ENCODE measurements around the gene SATB1. TPM values are rescaled to one million over a fixed set of nuclear protein-coding genes. Genes with fewer than 3 reads are reported as not detected.

SATB1 gene
- total and polyA plus RNA-seq, 2 donors (not counting 1 experiment from before 2014, with no cell fraction given), result 17.2 to 18.7 TPM

- no peaks in the 10 kb centered on the region for H3K4me1 ChIP-seq (ENCODE audit: control insufficient read depth, extremely low read depth, insufficient read depth, low read length)
- no peak overlapping the region for H3K4me3 ChIP-seq (replicated peaks in 1 of 4; ENCODE audit: control extremely low read depth in 1 of 4, insufficient read depth in 1 of 4, low read depth in 3 of 4, low read length in 4 of 4)
- no peak for DNase-seq (ENCODE audit: low read depth in 2 of 2)
- H4K20me1 ChIP-seq (ENCODE audit: control insufficient read depth, extremely low read depth, insufficient read depth, low read length), result no peaks in the 10 kb centered on the region
- no peak overlapping the region for H3K4me2 ChIP-seq (ENCODE audit: extremely low read depth, insufficient read depth, low read length)
- no peaks in the 10 kb centered on the region for H3K27me3 ChIP-seq (ENCODE audit: control insufficient read depth, insufficient read depth, low read length)
- no peak overlapping the region for H3K9ac ChIP-seq (ENCODE audit: insufficient read depth, low read length)
- H3K27ac ChIP-seq (ENCODE audit: insufficient read depth, low read length), result no peak overlapping the region
- no peaks in the 10 kb centered on the region for H3K79me2 ChIP-seq (ENCODE audit: control insufficient read depth, insufficient read depth, low read length)
- H3K9me3 ChIP-seq (ENCODE audit: control insufficient read depth, insufficient read depth, low read depth, low read length), result no peaks in the 10 kb centered on the region
- no peaks in the 10 kb centered on the region for H3K36me3 ChIP-seq (ENCODE audit: control insufficient read depth, insufficient read depth, low read length)
- TF ChIP-seq EZH2 (IDR thresholded peaks at IDR 0.05; ENCODE audit: low read length, missing control alignments) (no peak), CTCF (conservative IDR thresholded peaks at IDR 0.05 in 1 of 2, IDR thresholded peaks at IDR 0.05 in 1 of 2; ENCODE audit: low read depth in 1 of 2, low read length in 2 of 2) (no peak)
- no peak overlapping the region for H2AFZ ChIP-seq (ENCODE audit: low read length)
Measured at GRCh38 chr3:18403061-18403460, 22.1 kb downstream of the SATB1 start.

- Histone ChIP-seq H3K9ac (ENCODE audit: insufficient read depth, low read length) (no peak overlapping the region), H3K79me2 (ENCODE audit: control insufficient read depth, insufficient read depth, low read length) (no peaks in the 10 kb centered on the region), H4K20me1 (ENCODE audit: control insufficient read depth, extremely low read depth, insufficient read depth, low read length) (no peaks in the 10 kb centered on the region), H2AFZ (ENCODE audit: low read length) (no peak overlapping the region), H3K27me3 (ENCODE audit: control insufficient read depth, insufficient read depth, low read length) (no peaks in the 10 kb centered on the region), H3K27ac (ENCODE audit: insufficient read depth, low read length) (no peak overlapping the region), H3K4me2 (ENCODE audit: extremely low read depth, insufficient read depth, low read length) (no peak overlapping the region), H3K4me3 (replicated peaks in 1 of 4; ENCODE audit: control extremely low read depth in 1 of 4, insufficient read depth in 1 of 4, low read depth in 3 of 4, low read length in 4 of 4) (no peak overlapping the region), H3K4me1 (ENCODE audit: control insufficient read depth, extremely low read depth, insufficient read depth, low read length) (no peaks in the 10 kb centered on the region), H3K36me3 (ENCODE audit: control insufficient read depth, insufficient read depth, low read length) (no peaks in the 10 kb centered on the region), H3K9me3 (ENCODE audit: control insufficient read depth, insufficient read depth, low read depth, low read length) (no peaks in the 10 kb centered on the region)
- no peak for TF ChIP-seq EZH2 (IDR thresholded peaks at IDR 0.05; ENCODE audit: low read length, missing control alignments)
- TF ChIP-seq CTCF (conservative IDR thresholded peaks at IDR 0.05 in 1 of 2, IDR thresholded peaks at IDR 0.05 in 1 of 2; ENCODE audit: low read depth in 1 of 2, low read length in 2 of 2), result no peak
- no peak for DNase-seq (ENCODE audit: low read depth in 2 of 2)
Measured at GRCh38 chr3:18402239-18402799, 22.8 kb downstream of the SATB1 start.

DNA sequence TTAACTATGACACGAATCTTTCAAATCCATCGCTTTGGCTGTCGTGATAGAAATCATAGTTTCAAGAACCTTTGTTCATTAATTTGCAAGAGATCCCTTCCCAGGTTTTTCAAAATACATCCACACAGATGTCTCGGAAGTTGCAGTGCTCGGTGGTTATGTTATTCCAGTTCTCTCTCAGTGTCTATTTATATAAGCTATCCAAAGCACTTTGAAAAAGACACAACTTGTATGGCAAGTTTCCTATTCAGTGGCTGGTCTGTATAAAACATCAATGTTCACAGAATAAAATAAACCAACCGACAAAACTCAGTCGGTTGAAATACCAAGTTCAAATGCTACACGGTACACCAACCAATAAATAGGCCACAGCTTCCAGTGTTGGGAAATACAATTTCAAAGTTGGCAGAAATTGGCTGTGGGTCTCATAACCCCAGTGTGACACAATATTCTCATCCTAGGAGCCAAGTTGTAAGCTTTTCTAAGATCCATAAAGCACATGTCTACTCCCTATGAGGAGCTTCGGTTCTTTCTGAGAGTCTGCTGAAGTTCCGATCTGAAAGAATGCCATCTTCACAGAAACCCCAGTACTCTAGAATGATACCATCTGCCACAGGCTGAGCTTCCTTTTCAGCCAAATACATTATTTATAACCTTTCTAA, 23.7 kb downstream of the SATB1 start:
- Histone ChIP-seq H3K9me3 (ENCODE audit: control insufficient read depth, insufficient read depth, low read depth, low read length) (no peaks in the 10 kb centered on the region), H3K79me2 (ENCODE audit: control insufficient read depth, insufficient read depth, low read length) (no peaks in the 10 kb centered on the region), H3K4me1 (ENCODE audit: control insufficient read depth, extremely low read depth, insufficient read depth, low read length) (no peaks in the 10 kb centered on the region), H2AFZ (ENCODE audit: low read length) (no peak overlapping the region), H3K9ac (ENCODE audit: insufficient read depth, low read length) (no peak overlapping the region), H3K27ac (ENCODE audit: insufficient read depth, low read length) (no peak overlapping the region), H4K20me1 (ENCODE audit: control insufficient read depth, extremely low read depth, insufficient read depth, low read length) (no peaks in the 10 kb centered on the region), H3K4me2 (ENCODE audit: extremely low read depth, insufficient read depth, low read length) (no peak overlapping the region), H3K36me3 (ENCODE audit: control insufficient read depth, insufficient read depth, low read length) (no peaks in the 10 kb centered on the region), H3K27me3 (ENCODE audit: control insufficient read depth, insufficient read depth, low read length) (no peaks in the 10 kb centered on the region), H3K4me3 (replicated peaks in 1 of 4; ENCODE audit: control extremely low read depth in 1 of 4, insufficient read depth in 1 of 4, low read depth in 3 of 4, low read length in 4 of 4) (no peak overlapping the region)
- no peak for DNase-seq (ENCODE audit: low read depth in 2 of 2)
- TF ChIP-seq CTCF (conservative IDR thresholded peaks at IDR 0.05 in 1 of 2, IDR thresholded peaks at IDR 0.05 in 1 of 2; ENCODE audit: low read depth in 1 of 2, low read length in 2 of 2) (no peak), EZH2 (IDR thresholded peaks at IDR 0.05; ENCODE audit: low read length, missing control alignments) (no peak)
